Panc1 (cell line): ENCODE results near the gene FMN2. TPM values are rescaled to one million over a fixed set of nuclear protein-coding genes. Genes with fewer than 3 reads are reported as not detected.
"Not testable (repeated sequence)": the region's sequence is repeated elsewhere in the genome, so short reads cannot be mapped to it uniquely, and the experiment has no call there.

Experiments
- ATAC-seq: fragments of 200-7000 bp; cut with Tn5 transposase; 2 replicates; pipeline ENCODE4 v1.9.1; 2020; ENCODE audit warnings: mild to moderate bottlenecking, moderate library complexity
- BruUV-seq: library from RNA; stranded (reverse); fragments of 400-500 nt; replicated peaks from 2 replicates; lab custom pipeline; 2021; lab: Mats Ljungman, UMichigan
- CTCF ChIA-PET: fragments of 300-600 bp; sonication (Branson Sonifier 250); formaldehyde crosslinking; loops from one replicate; lab custom pipeline; 2022; ENCODE audit warnings: antibody characterized with exemption; lab: Charles Lee
- POLR2A ChIA-PET: fragments of 300-600 bp; sonication (Branson Sonifier 250); formaldehyde crosslinking; loops from one replicate; lab custom pipeline; 2022; ENCODE audit warnings: antibody characterized with exemption; lab: Charles Lee
- DNase-seq: peaks from one replicate; pipeline ENCODE4 v3.0.0-alpha.2; 2010; ENCODE audit warnings: low read depth, low spot score
- H3K27ac ChIP-seq: 2 replicates; pipeline ENCODE4 v1.5.1; 2011; ENCODE audit warnings: mild to moderate bottlenecking, low read length, inconsistent platforms
- H3K27me3 ChIP-seq: fragments of 200-500 bp; sonication (Bioruptor generic); 2 replicates; pipeline ENCODE4 v1.6.0; 2014; ENCODE audit warnings: low read length, inconsistent platforms; ENCODE audit not compliant: control insufficient read depth, insufficient read depth
- H3K36me3 ChIP-seq: fragments of 200-500 bp; sonication (Bioruptor generic); 2 replicates; pipeline ENCODE4 v1.5.1; 2014; ENCODE audit warnings: inconsistent platforms, mild to moderate bottlenecking, low read length, moderate library complexity; ENCODE audit not compliant: control insufficient read depth, insufficient read depth
- H3K4me1 ChIP-seq: 2 replicates; pipeline ENCODE4 v1.5.1; 2011; ENCODE audit warnings: inconsistent platforms, mild to moderate bottlenecking, low read length, moderate library complexity; ENCODE audit not compliant: control insufficient read depth, insufficient read depth
- H3K4me3 ChIP-seq, 2 experiments: 2 replicates each; pipeline ENCODE4 v1.5.1; 2011 to 2012; ENCODE audit warnings: low read depth in 2 of 2, low read length in 2 of 2, mild to moderate bottlenecking in 2 of 2, inconsistent platforms in 1 of 2, moderate library complexity in 1 of 2
- H3K9me3 ChIP-seq: fragments of 200-500 bp; sonication (Bioruptor generic); 2 replicates; pipeline ENCODE4 v1.5.1; 2014; ENCODE audit warnings: low read depth, mild to moderate bottlenecking, inconsistent platforms, low read length, moderate library complexity; ENCODE audit not compliant: control insufficient read depth, insufficient read depth
- POLR2AphosphoS5 ChIP-seq: IDR thresholded peaks from 2 replicates; pipeline ENCODE4 v1.6.1; 2012; ENCODE audit warnings: mild to moderate bottlenecking, low read depth, low read length, moderate library complexity
- REST ChIP-seq, 2 experiments: IDR thresholded peaks; 2 replicates each; pipeline ENCODE4 v1.6.1; 2011 to 2012; ENCODE audit warnings: low read depth in 2 of 2, control low read depth in 1 of 2, low read length in 1 of 2, mild to moderate bottlenecking in 1 of 2, moderate library complexity in 1 of 2; ENCODE audit not compliant: insufficient read depth in 1 of 2
- SIN3A ChIP-seq: IDR thresholded peaks from 2 replicates; pipeline ENCODE4 v1.6.1; 2012; ENCODE audit warnings: low read depth, mild to moderate bottlenecking, low read length, moderate library complexity, borderline replicate concordance; ENCODE audit not compliant: insufficient read depth
- TCF7L2 ChIP-seq: IDR thresholded peaks from 2 replicates; pipeline ENCODE4 v1.6.1; 2011; ENCODE audit warnings: mild to moderate bottlenecking, low read depth, low read length, inconsistent platforms
- in situ Hi-C: cut with HindIII; loops from 2 replicates; pipeline ENCODE4 v1.10.0; 2016; ENCODE audit warnings: low sequenced_read_pairs, low pct_unique_long_range_greater_than_20kb
- intact Hi-C: fragments of 100-400 bp; cut with micrococcal nuclease; formaldehyde crosslinking; loops from one replicate; pipeline ENCODE4 v1.10.0; 2022; ENCODE audit not compliant: unreplicated experiment
- total RNA-seq: library from RNA; stranded (reverse); gene quantifications from one replicate; pipeline ENCODE4 v1.2.1, GENCODE V29; 2021; ENCODE audit not compliant: unreplicated experiment
- TF ChIP-seq, protein P1 (sequence below): fragments of 450-650 bp; IDR thresholded peaks from 2 replicates; pipeline ENCODE4 v1.5.1; 2017; ENCODE audit warnings: mild to moderate bottlenecking

The FMN2 gene
- total RNA-seq, 1 experiment from 2014 or later, result 1.9 TPM

DNA sequence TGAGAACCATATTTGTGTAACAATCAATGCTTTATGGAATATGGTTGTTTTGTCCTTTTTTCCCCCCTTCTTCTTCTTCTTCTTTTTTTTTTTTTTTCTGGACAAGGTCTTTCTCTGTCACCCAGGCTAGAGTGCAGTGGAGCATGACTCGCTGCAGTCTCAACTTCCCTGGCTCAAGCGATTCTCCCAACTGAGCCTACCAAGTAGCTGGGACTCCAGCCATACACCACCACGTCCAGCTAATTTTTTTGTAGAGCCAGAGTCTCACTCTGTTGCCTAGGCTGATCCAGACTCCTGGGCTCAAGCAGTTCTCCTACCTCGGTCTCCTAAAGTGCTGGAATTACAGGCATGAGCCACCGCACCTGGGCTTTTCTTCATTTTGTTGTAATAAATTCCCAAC lies 86.7 kb downstream of the FMN2 start:
- in situ Hi-C loops, result no loop called here

DNA sequence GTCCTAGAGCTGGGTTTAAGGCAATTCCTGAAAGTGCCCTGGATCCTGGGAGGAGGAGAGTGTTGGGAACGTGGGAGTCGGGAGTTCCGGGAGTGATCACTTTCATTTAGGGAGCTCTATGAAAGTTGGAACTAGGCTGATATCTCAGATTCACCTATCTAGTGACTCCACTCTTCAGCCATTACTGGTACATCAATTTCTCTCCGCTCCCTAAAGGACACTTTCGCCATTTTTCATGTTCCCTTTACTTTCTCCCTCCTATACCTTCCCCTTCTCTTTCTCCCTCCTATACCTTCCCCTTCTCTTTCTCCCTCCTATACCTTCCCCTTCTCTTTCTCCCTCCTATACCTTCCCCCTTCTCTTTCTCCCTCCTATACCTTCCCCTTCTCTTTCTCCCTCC lies 93.0 kb downstream of the FMN2 start:
- H3K36me3 ChIP-seq, H3K4me1 ChIP-seq, CTCF ChIA-PET, POLR2A ChIA-PET, intact Hi-C loops, DNase-seq, H3K4me3 ChIP-seq, BruUV-seq, H3K27ac ChIP-seq, H3K9me3 ChIP-seq, ATAC-seq, H3K27me3 ChIP-seq, in situ Hi-C loops: not testable (repeated sequence)

More for the DNA sequence above, 86.7 kb downstream of the FMN2 start:
- no peak overlapping the region for H3K27ac ChIP-seq
- intact Hi-C loops, result no loop called here
- no peaks in the 10 kb centered on the region for H3K9me3 ChIP-seq
- no peaks in the 10 kb centered on the region for H3K4me1 ChIP-seq
- no TSS peak for BruUV-seq
- no peak overlapping the region for H3K4me3 ChIP-seq
- TF ChIP-seq REST (IDR thresholded peaks at IDR 0.05; ENCODE audit: insufficient read depth in 1 of 2, low read depth in 2 of 2, low read length in 1 of 2) (no peak), TCF7L2 (no peak), SIN3A (no peak), POLR2AphosphoS5 (no peak)
- no peak for ATAC-seq
- CTCF ChIA-PET, result no interaction called here
- DNase-seq, result no peak
- POLR2A ChIA-PET, result no interaction called here
- H3K36me3 ChIP-seq, result no peaks in the 10 kb centered on the region
- H3K27me3 ChIP-seq, result no peaks in the 10 kb centered on the region

DNA sequence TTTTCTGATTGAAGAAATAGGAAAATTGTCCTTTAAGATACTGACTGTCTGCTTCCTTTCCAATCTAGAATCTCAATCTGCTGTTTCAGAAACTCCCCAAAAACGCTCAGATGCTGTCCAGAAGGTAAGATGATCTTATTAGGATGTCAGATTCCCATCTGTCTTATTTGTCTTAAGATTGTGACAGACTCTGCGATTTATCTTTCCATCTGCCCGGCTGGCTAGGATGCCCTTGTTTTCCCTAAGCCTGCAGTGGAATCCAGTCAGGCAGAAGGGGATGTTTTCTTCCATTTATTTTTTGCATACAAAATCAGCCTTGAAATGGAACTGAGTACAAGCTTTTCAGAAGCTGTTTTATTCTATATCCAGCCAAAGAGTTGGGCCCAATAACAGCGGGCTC lies 96.5 kb downstream of the FMN2 start:
- ChIA-PET CTCF (interaction anchor here (2.0 kb wide), 1 partner anchor 160 kb away, joined by 8 read pairs; no protein-coding TSS in a partner anchor), POLR2A (no interaction called here)
- Histone ChIP-seq H3K4me1 (no peaks in the 10 kb centered on the region), H3K27me3 (peaks cover 5% of the 10 kb centered on the region; the same call in 1 of the 2 replicates), H3K27ac (no peak overlapping the region), H3K9me3 (no peaks in the 10 kb centered on the region), H3K4me3 (no peak overlapping the region), H3K36me3 (no peaks in the 10 kb centered on the region)
- in situ Hi-C loops (no loop called here), intact Hi-C loops (no loop called here)
- TF ChIP-seq, protein P1, sequence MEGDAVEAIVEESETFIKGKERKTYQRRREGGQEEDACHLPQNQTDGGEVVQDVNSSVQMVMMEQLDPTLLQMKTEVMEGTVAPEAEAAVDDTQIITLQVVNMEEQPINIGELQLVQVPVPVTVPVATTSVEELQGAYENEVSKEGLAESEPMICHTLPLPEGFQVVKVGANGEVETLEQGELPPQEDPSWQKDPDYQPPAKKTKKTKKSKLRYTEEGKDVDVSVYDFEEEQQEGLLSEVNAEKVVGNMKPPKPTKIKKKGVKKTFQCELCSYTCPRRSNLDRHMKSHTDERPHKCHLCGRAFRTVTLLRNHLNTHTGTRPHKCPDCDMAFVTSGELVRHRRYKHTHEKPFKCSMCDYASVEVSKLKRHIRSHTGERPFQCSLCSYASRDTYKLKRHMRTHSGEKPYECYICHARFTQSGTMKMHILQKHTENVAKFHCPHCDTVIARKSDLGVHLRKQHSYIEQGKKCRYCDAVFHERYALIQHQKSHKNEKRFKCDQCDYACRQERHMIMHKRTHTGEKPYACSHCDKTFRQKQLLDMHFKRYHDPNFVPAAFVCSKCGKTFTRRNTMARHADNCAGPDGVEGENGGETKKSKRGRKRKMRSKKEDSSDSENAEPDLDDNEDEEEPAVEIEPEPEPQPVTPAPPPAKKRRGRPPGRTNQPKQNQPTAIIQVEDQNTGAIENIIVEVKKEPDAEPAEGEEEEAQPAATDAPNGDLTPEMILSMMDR, result no peak
- TF ChIP-seq SIN3A, result no peak
- no peak for TF ChIP-seq POLR2AphosphoS5
- no peak for TF ChIP-seq REST (IDR thresholded peaks at IDR 0.05; ENCODE audit: insufficient read depth in 1 of 2, low read depth in 2 of 2, low read length in 1 of 2)
- TF ChIP-seq TCF7L2, result no peak
- no peak for DNase-seq
- BruUV-seq, result no TSS peak
- no peak for ATAC-seq
